ENCODE results near the gene GPATCH2. TPM values are rescaled to one million over a fixed set of nuclear protein-coding genes. Genes with fewer than 3 reads are reported as not detected.

Gene GPATCH2
- total and polyA plus RNA-seq, 10 of the 15 experiments (the other 5 are each of a cell fraction or from before 2014, with no cell fraction given), result 3.2 to 12.2 (median 5.4) TPM

DNA sequence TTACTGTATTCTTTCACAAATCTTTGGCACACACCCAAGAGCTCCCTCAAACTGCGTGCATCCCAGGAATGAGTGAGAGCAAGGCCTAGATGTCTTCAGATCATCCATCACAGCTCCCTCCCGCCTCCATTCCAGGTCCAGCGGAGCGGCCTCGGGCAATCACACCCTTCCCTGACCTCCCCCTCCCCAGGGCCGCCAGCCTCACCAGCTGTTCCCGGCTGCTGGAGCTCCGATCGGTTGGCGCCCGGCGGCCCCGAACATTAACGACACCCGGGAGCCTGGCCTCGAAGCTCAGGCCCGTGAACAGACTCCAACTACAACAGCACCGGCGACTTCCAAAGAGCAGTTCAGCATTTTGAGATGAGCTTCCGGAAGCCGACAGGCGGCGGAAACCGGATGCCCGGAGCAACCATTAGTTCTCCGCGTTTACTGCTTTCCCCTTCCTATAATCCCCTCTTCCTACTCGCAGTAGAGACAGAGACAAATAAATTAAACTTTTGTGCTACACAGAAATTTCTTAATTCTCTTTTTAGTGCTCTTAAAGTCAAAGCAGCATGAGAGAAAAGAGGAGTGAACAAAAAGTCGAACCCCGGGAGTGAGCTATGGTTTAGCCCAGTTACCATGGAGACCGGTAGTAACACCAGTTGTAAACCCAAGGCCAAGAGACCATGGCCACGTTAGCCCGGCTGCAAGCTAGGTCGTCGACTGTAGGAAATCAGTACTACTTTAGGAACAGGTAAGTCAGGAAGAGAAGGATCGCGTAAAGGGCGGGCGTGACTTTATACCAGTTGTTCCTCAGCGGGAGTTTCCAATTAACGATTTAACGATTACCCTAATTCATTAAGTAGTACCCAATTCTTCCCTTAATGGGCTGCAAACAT lies at the start of gene GPATCH2, which contains the start of gene SPATA17 (continued):
- TF ChIP-seq, protein P1, sequence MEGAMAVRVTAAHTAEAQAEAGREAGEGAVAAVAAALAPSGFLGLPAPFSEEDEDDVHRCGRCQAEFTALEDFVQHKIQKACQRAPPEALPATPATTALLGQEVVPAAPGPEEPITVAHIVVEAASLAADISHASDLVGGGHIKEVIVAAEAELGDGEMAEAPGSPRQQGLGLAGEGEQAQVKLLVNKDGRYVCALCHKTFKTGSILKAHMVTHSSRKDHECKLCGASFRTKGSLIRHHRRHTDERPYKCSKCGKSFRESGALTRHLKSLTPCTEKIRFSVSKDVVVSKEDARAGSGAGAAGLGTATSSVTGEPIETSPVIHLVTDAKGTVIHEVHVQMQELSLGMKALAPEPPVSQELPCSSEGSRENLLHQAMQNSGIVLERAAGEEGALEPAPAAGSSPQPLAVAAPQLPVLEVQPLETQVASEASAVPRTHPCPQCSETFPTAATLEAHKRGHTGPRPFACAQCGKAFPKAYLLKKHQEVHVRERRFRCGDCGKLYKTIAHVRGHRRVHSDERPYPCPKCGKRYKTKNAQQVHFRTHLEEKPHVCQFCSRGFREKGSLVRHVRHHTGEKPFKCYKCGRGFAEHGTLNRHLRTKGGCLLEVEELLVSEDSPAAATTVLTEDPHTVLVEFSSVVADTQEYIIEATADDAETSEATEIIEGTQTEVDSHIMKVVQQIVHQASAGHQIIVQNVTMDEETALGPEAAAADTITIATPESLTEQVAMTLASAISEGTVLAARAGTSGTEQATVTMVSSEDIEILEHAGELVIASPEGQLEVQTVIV (IDR thresholded peaks at IDR 0.05; ENCODE audit: borderline replicate concordance, partially characterized antibody), result peak; percentile 73
- TF ChIP-seq SPI1 (IDR thresholded peaks at IDR 0.05; ENCODE audit: borderline replicate concordance, insufficient read depth, low read depth, low read length) (no peak), ASH2L (IDR thresholded peaks at IDR 0.05; ENCODE audit: borderline replicate concordance, low read depth) (peak; percentile 73; the same call in 1 of the 2 replicates), MEF2A (IDR thresholded peaks at IDR 0.05; ENCODE audit: insufficient read depth, low read depth, low read length) (no peak), CHD1 (IDR thresholded peaks at IDR 0.05; ENCODE audit: low read depth, low read length) (peak; percentile 98), SIN3A (IDR thresholded peaks at IDR 0.05; ENCODE audit: low read depth, low read length) (peak; percentile 70; the same call in 1 of the 2 replicates), NBN (IDR thresholded peaks at IDR 0.05) (peak; percentile 65), STAT1 (conservative IDR thresholded peaks at IDR 0.05) (no peak; the same call in 1 of the 2 replicates), TCF3 (IDR thresholded peaks at IDR 0.05; ENCODE audit: borderline replicate concordance, insufficient read depth, low read depth, low read length) (no peak), JUNB (IDR thresholded peaks at IDR 0.05) (no peak), KAT2A (conservative IDR thresholded peaks at IDR 0.05; ENCODE audit: control insufficient read depth, low read depth, low read length) (no peak), PAX8 (IDR thresholded peaks at IDR 0.05) (no peak), BACH1 (IDR thresholded peaks at IDR 0.05; ENCODE audit: borderline replicate concordance) (no peak), CBX5 (IDR thresholded peaks at IDR 0.05; ENCODE audit: low read depth) (peak; percentile 73; the same call in 1 of the 2 replicates), PML (IDR thresholded peaks at IDR 0.05; ENCODE audit: low read length) (0 out of 2 replicates have a peak, but pooled peaks have one; percentile 61), CBFB (IDR thresholded peaks at IDR 0.05; ENCODE audit: low read depth) (no peak), NFYA (IDR thresholded peaks at IDR 0.05; ENCODE audit: borderline replicate concordance, low read depth, low read length) (no peak), TARDBP (IDR thresholded peaks at IDR 0.05; ENCODE audit: borderline replicate concordance) (no peak), HDGF (IDR thresholded peaks at IDR 0.05) (no peak), EGR1 (IDR thresholded peaks at IDR 0.05; ENCODE audit: borderline replicate concordance in 1 of 2, low read depth in 2 of 2, low read length in 2 of 2) (no peak), JUND (IDR thresholded peaks at IDR 0.05; ENCODE audit: low read depth, low read length) (peak; percentile 97), MYB (IDR thresholded peaks at IDR 0.05; ENCODE audit: borderline replicate concordance, low read depth, low read length) (no peak), CHD2 (IDR thresholded peaks at IDR 0.05; ENCODE audit: borderline replicate concordance, low read depth, low read length) (no peak)
- TF ChIP-seq, protein P2, sequence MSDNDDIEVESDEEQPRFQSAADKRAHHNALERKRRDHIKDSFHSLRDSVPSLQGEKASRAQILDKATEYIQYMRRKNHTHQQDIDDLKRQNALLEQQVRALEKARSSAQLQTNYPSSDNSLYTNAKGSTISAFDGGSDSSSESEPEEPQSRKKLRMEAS (IDR thresholded peaks at IDR 0.05; ENCODE audit: low read depth, low read length), result no peak
- TF ChIP-seq, protein P3, sequence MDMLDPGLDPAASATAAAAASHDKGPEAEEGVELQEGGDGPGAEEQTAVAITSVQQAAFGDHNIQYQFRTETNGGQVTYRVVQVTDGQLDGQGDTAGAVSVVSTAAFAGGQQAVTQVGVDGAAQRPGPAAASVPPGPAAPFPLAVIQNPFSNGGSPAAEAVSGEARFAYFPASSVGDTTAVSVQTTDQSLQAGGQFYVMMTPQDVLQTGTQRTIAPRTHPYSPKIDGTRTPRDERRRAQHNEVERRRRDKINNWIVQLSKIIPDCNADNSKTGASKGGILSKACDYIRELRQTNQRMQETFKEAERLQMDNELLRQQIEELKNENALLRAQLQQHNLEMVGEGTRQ (IDR thresholded peaks at IDR 0.05; ENCODE audit: borderline replicate concordance, low read depth, low read length), result no peak
- TF ChIP-seq, protein P4, sequence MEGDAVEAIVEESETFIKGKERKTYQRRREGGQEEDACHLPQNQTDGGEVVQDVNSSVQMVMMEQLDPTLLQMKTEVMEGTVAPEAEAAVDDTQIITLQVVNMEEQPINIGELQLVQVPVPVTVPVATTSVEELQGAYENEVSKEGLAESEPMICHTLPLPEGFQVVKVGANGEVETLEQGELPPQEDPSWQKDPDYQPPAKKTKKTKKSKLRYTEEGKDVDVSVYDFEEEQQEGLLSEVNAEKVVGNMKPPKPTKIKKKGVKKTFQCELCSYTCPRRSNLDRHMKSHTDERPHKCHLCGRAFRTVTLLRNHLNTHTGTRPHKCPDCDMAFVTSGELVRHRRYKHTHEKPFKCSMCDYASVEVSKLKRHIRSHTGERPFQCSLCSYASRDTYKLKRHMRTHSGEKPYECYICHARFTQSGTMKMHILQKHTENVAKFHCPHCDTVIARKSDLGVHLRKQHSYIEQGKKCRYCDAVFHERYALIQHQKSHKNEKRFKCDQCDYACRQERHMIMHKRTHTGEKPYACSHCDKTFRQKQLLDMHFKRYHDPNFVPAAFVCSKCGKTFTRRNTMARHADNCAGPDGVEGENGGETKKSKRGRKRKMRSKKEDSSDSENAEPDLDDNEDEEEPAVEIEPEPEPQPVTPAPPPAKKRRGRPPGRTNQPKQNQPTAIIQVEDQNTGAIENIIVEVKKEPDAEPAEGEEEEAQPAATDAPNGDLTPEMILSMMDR (IDR thresholded peaks at IDR 0.05 in 2 of 3, conservative IDR thresholded peaks at IDR 0.05 in 1 of 3; ENCODE audit: control insufficient read depth in 2 of 3, extremely low read depth in 1 of 3, insufficient read depth in 1 of 3, low read depth in 3 of 3, low read length in 3 of 3), result 0 out of 6 replicates have a peak, but pooled peaks of 2 of the 3 experiments have one; percentile 6 to 16

Data from GM12878 (cell line).